Posterior cingulate gyrus (tissue), 11 donors: ENCODE data around the gene MAFG.

Source experiments
- DNase-seq, 10 donors: peaks; one replicate each; pipeline versions ENCODE4 v3.0.0 to v3.0.0-alpha.2; 2020 to 2021; ENCODE audit warnings: mixed read lengths in 3 of 10
- intact Hi-C: fragments of 100-400 bp; cut with DNase I; formaldehyde crosslinking; loops from one replicate; pipeline ENCODE4 v1.15.1; 2023

Gene MAFG

GRCh38 chr17:81912441-81913309 lies 14.9 kb downstream of the MAFG start:
- intact Hi-C loops = no loop called here
- DNase-seq = no peak

- DNase-seq = no peak
- intact Hi-C loops = no loop called here
Observed at GRCh38 chr17:81911969-81912368, 15.6 kb downstream of the MAFG start.

DNA sequence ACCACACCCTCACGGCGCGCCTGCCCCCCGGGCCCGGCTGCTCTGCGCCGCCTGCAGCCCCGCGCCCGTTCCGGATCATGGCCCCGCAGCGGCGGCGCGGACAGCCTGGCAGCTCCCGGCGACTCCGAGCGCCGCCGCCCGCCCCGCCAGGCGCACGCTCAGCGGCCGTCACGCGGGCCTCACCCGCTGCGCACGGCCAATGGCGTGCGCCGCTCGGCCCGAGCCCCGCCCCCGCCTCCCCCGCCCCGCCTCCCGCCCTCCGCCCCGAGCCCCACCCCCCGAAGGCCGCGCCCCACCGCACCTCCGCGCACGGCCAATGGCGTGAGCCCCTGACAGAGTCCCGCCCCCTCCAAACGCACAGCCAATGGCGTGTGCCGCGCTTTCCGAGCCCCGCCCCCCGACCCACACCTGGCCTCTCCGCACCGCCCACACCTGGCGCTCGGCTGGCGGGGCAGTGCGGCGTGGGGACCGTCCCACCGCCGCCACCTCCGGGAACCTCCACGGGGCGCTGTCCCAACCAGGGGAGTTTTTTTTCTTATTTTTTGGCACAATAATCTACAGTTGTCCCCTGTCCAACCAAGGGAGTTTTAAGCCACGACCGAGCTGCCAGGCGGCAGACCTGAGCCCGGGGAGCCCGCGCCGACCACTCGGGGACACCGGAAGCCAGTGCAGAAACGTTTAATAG lies 16.1 kb downstream of the MAFG start, which contains the start of gene PCYT2:
Gene PCYT2 (minus strand): TSS at position 123 of the 685 bp plus-strand sequence. CDS start 44 bp downstream, at position 79.
- intact Hi-C loops = no loop called here

DNA sequence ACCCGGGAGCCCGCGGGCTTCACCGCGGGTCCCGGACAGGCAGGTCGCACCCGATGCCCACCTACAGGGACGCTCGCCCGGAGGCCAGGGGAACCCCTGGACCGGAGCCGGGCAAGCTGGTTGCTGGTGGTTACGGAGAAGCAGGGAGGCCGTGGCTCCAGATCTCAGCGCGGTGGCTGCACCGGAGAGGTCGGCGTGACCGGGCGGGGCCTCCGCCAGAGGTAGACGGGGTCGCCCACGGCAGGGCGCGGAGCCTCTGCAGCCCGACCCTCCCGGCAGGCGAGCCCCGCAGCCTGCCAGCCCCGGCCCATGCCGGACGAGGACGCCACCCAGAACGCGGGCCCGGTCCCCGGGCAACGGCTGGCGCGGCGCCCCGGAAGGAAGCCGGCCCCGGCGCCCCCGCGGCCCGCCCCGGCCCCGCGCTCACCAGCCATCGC lies 16.7 kb downstream of the MAFG start:
- peak in 1 of 10 donors; percentile 93 for DNase-seq
- intact Hi-C loops = no loop called here

More for the DNA sequence above, 16.1 kb downstream of the MAFG start, which contains the start of gene PCYT2:
- peak; percentile 81 to 99 (median 94) for DNase-seq

DNA sequence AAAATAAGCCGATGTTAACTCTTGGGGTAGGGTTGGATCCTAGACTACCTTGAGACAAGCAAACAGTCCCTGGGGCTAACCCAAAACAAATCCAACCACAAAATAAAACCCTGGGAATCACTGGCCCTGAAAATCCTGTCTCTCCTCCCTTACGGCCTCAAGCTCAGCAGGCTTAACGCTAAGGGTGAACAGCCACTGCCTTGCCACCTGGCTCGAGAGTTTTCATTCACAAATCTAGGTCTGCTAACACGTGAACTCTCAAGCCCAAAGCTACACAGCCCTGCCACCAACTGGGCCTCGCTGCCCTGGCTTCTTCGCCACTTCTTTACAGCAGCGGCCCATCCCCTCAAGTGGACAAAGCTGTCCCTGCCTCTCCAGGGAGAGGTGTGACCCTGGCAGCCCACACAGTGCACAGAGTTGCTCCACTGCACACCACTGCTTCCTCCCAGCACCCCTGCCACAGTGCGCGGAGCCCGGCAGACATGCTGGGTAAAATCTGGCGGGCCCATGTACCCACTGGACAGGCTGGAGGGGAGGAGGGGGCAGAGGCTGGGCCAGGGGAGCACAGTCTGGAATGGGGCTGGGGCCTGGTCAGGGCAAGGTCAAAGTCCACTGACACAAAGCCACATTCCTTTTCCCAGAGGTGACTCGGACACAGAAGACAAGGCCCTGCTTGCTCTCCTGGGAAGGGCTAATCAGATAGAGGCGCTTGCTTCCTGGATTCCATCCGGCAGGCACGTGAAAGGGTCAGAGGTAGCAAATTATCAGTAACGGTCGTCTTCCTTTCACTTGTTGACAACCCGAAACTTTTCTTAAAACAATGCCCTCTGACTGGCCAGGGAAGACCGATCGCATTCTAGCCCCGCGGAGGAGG lies 17.3 kb downstream of the MAFG start:
- intact Hi-C loops = no loop called here

DNA sequence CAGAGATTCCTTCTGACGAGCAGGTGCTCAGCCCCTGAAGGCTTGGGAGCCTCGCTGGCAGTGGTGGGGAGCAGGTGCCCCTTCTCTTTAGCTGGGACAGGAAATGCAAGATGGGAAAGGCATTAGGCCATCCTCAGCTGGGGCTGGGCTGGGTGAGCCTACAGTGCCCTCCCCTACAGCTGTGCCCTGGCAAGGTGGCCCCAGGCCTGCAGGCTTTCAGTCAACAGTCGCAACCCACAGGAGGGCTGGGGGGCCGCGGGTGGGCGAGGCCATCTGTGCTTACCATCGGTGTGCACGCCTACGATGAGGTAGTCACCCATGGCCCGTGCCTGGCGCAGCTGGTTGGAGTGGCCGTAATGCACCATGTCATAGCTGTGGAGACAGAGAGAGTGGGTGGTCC lies 18.3 kb downstream of the MAFG start:
- DNase-seq = no peak
- intact Hi-C loops = no loop called here

More for the DNA sequence above, 17.3 kb downstream of the MAFG start:
- DNase-seq = no peak

DNA sequence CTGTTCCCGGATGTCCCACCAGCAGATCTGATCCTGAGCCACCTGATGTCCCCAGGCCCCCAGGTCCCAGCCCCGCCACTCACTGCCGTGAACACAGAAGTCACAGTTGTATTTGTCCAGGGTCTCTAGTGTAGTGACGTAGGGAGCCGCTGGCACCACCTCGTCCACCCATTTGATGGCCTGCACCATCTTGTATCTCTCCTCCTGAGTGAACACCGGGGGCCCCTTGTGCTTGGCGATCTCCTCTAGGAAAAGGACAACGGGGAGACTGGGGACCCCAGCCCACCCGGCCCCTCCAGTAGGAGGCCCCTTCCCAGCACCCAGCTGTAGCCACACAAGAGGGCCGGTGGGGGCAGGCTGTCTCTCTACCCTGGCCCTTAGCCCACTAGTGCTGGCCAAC lies 18.7 kb downstream of the MAFG start:
- no peak for DNase-seq
- intact Hi-C loops = no loop called here

- intact Hi-C loops = no loop called here
- DNase-seq = peak in 1 of 10 donors; percentile 79
Observed at GRCh38 chr17:81907219-81908145, 20.1 kb downstream of the MAFG start.

DNA sequence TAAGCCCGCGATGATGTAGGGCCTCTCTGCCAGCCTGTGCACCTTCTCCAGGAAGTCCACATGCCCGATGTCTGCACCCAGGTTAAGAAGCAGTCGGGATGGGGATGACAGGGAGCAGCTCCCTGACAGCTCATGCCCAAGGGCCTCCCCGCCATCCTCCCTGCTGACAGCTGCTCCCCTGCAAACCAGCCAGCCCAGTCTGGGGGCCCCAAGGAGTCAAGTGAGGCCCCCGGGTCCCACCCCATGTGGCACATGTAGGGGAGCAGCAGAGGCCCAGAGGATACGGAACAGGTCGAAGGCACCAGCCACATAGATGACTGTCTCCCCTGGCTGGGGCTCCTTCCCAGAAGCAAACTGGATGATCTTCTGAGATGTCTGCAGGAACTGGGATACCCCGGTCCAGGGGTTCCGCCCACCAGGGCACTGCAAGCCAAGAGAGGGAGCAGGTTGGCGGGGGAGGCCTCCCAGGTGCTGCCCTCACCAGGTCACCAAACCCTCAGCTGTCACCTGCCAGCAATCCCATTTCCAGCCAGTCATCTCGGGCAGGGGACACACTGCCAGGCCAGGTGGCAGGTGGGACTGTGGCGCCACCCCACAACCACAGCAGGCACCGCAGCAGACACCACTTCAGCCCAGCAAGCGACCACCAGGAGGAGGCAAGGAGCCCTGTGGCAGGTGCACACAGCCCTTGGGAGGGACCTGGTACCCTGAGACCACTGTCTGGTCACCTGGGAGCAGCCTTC lies 20.9 kb downstream of the MAFG start:
- peak in 2 of 10 donors; percentile 47 to 79 for DNase-seq
- intact Hi-C loops = no loop called here

- no peak for DNase-seq
- intact Hi-C loops = no loop called here
Observed at GRCh38 chr17:81905993-81906392, 21.5 kb downstream of the MAFG start.

DNA sequence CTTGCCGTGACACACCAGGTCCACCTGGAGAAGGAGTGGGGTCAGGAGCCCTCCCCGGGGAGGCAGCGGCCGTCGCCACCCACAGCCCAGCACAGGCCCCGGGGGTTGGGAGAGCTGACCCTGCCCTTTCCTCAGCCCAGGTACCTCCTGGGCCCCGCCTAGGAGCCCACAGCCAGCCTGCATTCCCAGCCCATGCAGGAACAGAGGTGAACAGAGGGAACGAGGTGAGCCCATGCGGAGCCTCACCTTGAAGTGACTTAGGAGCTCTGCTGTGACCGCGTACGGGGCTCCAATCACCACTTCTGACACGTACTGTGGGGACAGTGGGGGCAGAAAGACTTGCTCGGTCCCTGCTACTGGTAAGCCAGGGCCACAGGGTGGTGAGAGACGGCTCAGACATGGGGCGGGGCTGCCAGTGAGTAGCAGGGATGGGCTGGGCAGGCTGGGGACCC lies 22.1 kb downstream of the MAFG start:
- intact Hi-C loops = no loop called here
- peak in 2 of 10 donors; percentile 59 to 72 for DNase-seq

DNA sequence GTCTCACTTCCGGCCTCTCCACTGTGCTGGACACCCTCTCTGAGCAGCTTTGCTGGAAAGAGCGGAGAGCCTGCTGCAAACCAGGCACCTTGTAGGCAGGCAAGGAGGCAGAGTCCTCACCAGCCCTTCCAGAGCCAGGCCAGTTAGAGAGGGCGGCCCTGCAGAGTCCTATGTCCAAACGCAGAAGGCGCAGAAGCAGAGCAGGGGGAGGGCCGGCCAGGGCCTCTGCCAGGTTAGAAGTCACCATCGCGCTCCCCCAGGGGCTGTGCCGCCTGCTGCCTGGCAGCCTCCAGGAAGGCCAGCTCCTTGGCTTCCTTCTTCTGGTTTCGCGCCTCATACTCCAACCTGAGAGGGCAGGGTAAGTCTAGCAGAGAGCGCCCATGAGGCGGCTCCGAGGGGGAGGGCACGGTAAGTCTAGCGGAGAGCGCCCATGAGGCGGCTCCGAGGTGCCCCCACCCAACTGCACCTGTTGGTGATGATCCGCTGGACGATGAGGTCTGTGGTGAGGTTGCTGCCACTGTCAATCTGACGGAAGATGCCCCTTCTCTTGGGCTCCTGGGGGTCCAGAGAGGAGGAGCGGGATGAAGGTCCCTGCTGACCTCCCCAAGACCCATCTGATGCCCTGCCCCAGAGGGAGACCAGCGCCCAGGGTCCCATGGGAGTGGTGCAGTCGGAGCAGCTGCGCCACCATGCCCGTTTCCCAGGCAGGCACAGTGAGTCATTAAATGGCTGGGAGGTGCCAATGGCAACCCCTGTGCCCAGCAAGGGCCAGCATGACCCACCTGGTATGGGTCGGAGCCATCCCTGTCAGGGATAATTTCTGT lies 22.7 kb downstream of the MAFG start:
- intact Hi-C loops = no loop called here

GRCh38 chr17:81903896-81904599 lies 23.5 kb downstream of the MAFG start:
- intact Hi-C loops = no loop called here
- peak in 2 of 10 donors; percentile 49 to 81 for DNase-seq

More for the DNA sequence above, 22.7 kb downstream of the MAFG start:
- DNase-seq = peak in 1 of 10 donors; percentile 83

DNA sequence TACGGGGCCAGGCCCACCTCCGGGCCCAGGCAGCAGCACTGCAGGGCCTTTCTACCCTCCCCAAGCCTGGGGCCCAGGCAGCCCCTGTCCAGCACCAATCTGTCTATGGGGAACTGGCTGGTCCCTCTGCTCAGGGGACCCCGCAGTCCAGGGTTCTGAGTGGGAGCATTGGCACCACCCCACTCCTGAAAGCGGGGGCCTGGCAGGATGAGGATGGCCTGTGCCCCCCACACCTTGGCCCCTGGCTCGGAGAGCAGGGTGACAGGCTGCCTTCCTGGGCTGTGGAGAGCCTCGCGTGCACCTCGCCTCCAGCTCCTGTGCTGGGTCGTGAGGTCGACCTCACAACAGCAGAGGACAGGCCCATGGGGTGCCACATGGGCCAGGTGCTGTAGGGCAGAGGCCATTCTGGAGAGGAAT lies 24.1 kb downstream of the MAFG start:
- intact Hi-C loops = no loop called here
- peak in 2 of 10 donors; percentile 51 to 62 for DNase-seq

- peak in 2 of 10 donors; percentile 72 to 78 for DNase-seq
- intact Hi-C loops = no loop called here
Observed at GRCh38 chr17:81902653-81903414, 24.7 kb downstream of the MAFG start.

- intact Hi-C loops = no loop called here
- peak in 4 of 10 donors; percentile 34 to 88 (median 68) for DNase-seq
Observed at GRCh38 chr17:81902023-81902652, 25.4 kb downstream of the MAFG start, which contains the start of gene NPB. TSS of gene NPB (plus strand) at chr17:81902238. CDS start at chr17:81902278, 40 bp downstream.
